Prostate gland (tissue), 2 donors: Measurements from ENCODE around the gene CD83.

Source experiments
- POLR2AphosphoS5 ChIP-seq: sonication (generic); formaldehyde crosslinking; IDR thresholded peaks from one replicate; pipeline ENCODE4 v1.6.1; 2017; ENCODE audit warnings: antibody characterized with exemption
- TF ChIP-seq, protein P1 (sequence below), 4 experiments: fragments of 200-600 bp in 2 of 4; fragments of 450-650 bp in 2 of 4; sonication (generic) in 2 of 4; IDR thresholded peaks; 1 replicate in 3 of 4; 2 replicates in 1 of 4; pipeline ENCODE4 v1.5.1; 2016 to 2019; ENCODE audit warnings: antibody characterized with exemption in 4 of 4, mild to moderate bottlenecking in 2 of 4, moderate library complexity in 2 of 4

DNA sequence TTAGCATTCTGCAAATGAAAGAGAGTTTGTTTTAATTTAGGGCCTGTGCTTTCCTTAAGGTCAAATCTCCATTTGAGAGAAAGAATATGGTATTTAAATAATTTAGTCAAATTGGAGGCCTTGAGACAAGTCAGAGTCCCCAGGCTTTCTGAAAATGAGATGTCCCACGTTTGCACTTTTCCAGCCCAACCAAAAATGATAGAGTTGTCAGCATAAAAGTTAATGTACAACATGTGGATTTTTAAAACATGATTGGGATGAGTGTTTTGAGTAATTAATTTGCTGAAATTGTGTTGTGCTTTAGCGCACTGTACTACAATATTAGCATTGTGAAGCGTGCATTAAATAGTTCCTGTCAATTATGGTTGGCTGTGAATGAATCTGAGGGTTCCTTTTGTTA is 10.0 kb downstream of the CD83 start:
- TF ChIP-seq POLR2AphosphoS5 = no peak
- TF ChIP-seq, protein P1, sequence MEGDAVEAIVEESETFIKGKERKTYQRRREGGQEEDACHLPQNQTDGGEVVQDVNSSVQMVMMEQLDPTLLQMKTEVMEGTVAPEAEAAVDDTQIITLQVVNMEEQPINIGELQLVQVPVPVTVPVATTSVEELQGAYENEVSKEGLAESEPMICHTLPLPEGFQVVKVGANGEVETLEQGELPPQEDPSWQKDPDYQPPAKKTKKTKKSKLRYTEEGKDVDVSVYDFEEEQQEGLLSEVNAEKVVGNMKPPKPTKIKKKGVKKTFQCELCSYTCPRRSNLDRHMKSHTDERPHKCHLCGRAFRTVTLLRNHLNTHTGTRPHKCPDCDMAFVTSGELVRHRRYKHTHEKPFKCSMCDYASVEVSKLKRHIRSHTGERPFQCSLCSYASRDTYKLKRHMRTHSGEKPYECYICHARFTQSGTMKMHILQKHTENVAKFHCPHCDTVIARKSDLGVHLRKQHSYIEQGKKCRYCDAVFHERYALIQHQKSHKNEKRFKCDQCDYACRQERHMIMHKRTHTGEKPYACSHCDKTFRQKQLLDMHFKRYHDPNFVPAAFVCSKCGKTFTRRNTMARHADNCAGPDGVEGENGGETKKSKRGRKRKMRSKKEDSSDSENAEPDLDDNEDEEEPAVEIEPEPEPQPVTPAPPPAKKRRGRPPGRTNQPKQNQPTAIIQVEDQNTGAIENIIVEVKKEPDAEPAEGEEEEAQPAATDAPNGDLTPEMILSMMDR (IDR thresholded peaks at IDR 0.05) = no peak
